HG03460 (cell line): Measurements from ENCODE around the gene FXYD1.

Source experiments
- ATAC-seq: cut with Tn5 transposase; IDR thresholded peaks from one replicate; pipeline ENCODE4 v1.9.1; 2021; ENCODE audit not compliant: unreplicated experiment

The FXYD1 gene

DNA sequence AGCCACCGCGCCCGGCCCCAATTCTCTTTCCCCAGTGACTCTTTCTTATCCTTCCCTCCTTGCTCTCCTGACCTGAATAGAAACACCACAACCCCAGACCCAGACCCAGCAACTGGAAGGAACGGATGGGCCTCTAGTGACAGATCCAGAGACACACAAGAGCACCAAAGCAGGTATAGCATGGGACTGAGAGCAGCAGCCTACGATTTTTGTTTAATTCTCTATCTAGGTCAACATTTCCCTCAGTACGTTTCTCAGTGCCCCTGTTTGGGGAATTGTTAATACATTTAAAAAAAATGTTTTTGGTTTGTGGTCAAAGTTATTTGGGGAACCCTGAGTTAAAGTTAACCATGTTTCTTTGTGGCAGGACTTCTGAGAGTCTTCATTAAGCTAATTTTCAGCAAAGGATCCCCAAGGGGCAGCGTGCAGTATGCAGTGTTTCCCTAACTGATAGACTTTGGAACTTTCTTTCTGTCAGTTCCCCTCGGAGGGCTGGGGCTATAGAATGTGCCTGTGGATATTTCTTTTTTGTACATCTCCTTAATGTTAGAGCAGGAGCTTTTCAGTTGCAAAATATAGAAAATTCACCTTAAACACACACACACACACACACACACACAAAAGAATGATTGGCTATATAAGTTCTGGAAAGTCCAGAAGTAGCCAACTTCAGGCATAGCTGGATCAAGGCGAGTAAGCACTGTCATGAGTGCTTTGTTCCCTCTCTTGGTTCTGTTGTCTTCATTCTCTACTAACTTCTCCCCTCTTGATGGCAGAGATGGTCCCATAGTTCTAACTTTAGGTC, 22.2 kb downstream of the FXYD1 start:
- ATAC-seq: no peak

DNA sequence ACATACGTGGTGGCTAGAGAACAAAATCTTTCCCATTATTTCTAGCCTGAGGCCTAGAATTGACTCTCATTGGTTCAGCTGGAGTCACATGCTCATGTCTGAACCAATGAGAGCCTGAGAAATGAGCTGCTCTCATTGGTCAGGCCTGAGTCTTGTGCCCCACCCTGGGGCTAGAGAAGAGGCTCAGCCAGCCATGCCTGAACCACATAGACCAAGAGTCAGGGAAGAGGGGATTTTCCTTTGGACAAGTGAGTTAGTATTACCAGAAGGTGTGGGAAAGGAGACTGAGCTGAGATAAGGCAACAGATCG, 22.8 kb downstream of the FXYD1 start:
- ATAC-seq: no peak

DNA sequence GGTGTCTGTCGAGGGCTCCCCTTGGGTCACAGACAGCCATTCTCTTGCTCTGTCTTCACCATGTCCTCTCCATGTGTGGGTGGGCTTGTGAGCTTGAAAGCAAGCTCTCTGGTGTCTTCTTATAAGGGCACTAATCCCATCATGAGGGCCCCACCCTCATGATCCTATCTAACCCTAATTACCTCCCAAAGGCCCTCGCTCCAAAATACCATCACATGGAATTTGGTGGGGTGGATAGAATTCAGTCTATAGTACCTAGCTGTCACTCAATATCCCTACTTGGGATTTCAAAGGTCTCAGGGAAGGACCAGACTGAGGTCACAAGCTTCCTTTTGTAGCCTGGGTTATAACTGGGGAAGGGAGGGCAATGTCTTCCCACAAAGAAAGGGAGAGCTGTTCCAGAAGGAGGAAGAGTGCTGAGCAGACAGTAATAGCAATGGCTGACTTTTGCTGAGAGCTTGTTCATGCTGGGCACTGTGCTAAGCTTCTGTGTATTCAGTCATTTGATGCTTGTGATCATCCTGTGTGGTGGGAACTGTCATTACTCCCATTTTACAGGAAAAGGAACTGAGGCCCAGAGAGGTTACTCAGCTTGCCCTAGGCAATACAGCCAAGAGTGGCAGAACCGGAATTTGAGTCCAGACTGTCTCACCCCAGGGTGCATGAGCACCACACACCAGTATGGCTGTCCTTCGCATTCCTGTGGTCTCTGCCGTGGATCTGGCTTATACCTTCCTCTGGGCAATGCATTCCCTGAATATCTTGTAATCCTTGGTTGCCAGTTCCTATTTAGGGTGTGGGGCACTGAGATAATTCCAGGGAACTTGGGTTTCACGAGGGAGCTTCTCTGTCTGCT, 24.1 kb downstream of the FXYD1 start:
- no peak for ATAC-seq

DNA sequence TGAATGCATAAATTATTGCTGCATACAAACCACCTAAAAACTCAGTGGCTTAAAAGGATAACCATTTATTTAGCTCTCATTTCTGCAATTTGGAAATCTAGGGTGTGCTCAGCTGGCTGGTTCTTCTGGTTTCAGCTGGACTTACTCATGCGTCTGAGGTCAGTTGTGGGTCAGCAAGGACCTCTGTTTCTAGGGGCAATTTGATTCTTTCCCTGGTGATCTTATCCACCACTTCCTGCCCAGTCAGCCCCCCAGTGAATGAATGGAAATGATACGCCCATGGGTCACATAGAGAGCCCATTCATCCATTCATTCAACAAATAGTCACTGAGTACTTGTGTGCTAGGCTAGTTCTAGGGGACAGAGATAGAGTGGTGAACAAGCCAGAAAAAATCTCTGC, 25.8 kb downstream of the FXYD1 start:
- ATAC-seq: no peak

DNA sequence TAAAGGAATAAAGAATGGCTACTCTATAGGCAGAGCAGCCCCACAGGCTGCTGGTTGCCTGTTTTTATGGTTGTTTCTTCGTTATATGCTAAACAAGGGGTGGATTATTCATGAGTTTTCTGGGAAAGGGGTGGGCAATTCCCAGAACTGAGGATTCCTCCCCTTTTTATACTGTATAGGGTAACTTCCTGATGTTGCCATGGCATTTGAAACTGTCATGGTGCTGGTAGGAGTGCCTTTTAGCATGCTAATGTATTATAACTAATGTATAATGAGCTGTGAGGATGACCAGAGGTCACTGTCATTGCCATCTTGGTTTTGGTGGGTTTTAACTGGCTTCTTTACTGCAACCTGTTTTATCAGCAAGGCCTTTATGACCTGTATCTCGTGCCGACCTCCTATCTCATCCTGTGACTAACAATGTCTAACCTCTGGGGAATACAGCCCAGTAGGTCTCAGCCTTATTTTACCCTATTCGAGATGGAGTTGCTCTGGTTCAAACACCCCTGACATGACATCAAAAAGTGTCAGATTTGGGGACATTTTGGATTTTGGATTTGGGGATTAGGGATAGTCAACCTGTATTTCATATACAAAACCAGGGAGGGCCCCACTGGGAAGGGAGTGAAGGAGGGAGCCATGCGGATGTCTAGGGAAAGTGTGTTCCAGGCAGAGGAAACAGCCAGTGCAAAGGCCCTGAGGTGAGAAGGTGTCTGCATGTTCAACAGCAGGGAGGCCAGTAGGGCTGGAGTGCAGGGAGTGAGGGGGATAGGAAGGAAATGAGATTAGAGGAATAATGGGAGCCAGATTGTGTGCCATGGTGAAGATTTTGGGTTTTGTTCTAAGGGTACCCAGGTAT, 26.8 kb downstream of the FXYD1 start:
- no peak for ATAC-seq

DNA sequence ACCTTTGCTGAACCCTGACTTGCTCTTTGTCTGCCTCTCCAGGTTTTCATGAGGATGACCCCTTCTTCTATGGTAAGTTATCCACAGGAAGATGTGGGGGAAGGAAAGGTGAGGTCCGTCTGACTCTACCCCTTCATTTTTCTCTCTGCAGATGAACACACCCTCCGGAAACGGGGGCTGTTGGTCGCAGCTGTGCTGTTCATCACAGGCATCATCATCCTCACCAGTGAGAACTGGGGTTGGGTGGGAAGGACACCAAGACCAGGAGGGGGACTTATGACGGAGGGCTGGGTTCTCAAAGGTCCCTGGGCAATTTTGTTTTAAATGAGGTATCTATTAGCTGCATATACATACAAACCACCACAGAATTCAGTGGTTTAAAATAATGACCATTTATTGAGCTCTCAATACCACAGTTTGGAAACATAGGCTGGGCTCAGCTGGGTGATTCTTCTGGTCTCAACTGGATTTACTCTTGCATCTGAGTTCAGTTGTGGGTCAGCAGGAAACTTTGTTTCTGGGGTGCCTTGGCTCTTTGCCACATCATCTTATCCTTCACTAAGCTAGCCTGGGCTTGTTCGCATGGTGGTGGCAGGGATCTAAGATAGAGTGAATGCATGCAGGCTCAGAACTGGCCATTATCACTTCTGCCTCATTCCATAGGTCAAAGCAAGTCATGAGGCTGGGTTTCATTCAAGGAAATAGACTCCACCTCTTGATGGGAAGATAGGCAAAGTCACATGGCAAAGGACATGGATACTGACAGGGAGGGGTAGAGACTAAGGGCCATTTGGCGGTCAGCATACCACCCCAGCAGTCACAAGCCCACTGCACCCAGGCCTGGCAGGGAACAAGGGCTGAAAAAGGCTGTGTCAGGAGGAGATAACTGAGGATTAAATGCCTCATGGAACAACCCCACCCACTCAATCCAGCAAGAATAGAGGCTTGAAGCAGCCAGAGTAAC, 27.8 kb downstream of the FXYD1 start:
- no peak for ATAC-seq

DNA sequence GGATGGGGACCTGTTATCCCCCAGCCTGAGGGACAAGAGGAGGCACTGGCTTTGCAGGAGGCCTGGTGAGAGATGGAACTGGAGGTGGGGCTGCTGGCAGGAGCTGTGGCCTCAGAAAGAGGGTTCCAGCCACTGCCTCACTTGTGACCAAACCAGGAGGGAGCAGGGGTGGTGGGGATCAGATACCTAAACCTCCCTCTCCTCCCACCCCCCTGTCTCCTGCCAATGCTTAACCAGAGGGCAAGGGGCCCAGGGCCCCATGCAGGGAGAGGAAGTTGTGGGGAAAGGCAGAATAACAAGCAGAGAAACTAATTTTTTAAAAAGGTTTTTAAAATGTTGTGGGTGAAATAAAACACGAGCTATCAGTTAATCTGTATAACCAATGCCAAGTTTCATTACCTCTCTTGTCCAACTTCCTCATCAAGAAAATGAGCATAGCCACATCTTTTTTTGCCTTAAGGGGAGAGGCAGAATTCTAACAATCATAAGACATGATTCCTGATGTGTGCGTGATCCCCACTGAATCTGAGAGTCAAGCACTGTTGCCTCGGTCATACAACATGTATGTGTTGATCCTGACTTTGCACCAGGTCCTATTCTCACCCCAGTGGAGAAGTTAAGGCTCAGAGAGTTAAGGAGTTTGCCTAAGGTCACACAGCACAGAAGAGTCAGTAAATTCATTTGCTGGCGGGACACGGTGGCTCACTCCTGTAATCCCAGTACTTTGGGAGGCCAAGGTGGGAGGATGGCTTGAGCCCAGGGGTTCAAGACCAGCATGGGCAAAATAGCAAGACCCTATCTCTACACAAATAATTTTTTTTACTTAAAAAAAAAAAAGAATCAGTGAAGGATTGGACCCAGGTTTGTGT, 28.9 kb downstream of the FXYD1 start:
- ATAC-seq: no peak

DNA sequence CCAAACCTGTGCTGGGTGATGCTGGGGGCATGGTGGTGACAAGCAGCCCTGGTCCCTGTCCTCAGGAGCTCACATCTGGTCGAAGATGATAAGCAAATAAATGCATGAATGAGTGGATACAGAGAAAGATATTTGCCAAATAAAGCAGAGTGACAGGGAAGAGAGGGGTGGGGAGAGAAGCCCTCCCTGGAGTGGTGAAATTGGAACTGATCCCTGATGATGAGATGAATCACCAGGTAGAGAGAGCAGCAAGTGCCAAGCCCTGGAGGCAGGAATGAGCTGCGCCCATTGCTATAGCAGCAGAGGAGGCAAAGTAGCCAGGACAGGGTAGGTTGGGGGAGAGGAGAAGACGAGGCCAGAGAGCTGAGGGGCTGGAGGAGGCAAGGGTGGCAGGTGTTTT, 29.6 kb downstream of the FXYD1 start:
- no peak for ATAC-seq

DNA sequence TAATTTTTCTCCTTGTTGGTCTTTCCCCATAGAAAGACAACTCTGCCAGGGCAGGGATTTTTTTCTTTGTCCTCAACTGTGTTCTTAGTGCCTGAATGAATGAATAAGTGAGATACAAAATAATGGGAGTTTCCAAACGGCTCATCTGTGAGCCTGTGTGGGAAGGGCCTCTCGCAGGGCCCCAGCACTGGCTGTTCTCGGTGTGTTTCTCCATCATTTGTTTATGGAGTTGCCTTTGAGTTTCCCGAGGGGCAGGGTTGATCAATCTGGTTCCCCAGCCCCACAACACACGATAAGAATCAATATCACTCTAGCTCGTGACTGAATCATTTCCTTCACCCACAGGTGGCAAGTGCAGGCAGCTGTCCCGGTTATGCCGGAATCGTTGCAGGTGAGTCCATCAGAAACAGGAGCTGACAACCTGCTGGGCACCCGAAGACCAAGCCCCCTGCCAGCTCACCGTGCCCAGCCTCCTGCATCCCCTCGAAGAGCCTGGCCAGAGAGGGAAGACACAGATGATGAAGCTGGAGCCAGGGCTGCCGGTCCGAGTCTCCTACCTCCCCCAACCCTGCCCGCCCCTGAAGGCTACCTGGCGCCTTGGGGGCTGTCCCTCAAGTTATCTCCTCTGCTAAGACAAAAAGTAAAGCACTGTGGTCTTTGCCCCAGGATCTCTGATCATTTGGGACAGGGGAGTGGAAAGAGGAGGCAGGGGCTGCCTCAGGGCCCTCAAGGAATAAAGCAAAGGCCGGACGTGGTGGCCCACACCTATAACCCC, 30.8 kb downstream of the FXYD1 start:
- no peak for ATAC-seq

DNA sequence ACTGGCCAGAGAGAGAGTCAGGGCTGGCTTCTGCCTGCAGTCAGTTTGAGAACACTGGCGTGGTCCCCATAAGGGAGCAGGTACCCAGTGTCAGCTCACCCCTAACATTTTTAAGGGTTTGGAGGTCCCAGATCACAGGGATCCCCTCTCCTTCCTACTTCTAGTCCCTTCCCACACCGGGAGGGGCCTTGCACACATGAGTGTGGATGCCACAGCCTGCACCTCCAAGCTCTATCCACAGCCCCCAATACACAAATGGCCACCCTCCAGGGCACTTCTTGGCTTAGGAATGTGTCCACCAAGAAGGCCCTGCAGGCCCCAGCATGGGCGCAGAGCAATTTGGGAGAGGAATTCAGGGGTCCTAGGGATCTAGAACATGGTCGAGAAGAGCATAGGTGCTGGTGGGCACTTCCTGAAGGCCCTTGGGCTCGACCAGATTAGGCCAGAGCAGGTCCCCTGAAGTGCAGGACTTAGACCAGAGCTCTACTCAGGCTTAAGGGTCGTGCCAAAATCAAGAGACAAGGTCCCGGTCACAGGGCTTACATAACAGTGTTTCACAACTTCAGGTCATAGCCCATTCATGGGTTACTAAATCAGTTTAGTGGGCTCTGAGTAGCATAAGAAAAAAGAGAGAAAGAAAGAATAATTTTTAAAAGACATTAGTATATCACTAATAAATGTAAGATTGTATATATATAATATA, 31.9 kb downstream of the FXYD1 start:
- ATAC-seq: no peak

DNA sequence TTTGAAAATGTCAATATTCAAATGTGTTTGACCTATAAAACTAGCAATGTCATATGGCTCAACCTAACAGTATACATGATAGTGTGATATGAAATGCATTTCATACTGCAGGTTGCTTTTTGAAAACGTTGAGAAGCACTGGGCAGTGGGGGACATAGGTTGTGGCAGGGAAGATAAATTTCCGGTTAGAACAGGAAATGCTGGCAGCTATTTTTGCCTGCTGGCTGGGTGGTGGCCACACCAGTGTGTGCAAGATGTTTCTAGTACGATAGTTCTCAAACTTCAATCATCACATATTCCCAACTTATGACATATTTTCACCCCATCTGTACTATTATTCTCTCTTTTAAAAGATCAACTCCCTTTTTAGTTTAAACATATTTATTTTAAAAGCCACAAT, 33.1 kb downstream of the FXYD1 start:
- ATAC-seq: no peak

DNA sequence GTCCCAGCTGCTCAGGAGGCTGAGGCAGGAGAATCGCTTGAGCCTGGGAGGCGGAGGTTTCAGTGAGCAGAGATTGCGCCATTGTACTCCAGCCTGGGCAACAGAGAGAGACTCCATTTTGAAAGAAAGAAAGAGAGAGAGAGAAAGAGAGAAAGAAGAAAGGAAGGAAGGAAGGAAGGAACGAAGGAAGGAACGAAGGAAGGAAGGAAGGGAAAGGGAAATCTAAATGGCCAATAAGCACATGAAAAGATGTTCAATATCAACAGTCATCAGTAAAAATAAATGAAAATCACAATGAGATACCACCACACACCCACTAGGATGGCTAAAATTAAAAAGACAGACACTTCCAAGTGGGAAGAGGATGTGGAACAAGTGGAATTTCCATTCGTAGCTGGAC, 35.6 kb downstream of the FXYD1 start:
- ATAC-seq: no peak

DNA sequence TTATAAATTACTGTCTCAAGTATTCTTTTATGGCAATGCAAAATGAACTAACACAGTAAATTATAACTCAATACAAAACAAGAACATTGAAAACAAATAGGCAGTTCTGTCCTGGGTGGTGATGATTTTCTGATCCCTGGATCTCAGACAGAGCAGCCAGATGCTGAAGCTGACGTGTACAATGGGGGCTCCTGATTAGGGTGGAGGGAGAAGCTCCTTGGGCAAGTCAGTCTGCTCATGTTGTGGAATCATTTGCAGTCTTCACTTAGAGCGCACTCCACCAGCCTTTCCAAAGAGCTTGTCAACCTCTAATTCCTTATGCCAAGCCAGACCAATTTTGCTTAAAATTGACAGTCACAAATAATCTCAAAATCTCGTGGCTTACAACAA, 37.6 kb downstream of the FXYD1 start:
- no peak for ATAC-seq

DNA sequence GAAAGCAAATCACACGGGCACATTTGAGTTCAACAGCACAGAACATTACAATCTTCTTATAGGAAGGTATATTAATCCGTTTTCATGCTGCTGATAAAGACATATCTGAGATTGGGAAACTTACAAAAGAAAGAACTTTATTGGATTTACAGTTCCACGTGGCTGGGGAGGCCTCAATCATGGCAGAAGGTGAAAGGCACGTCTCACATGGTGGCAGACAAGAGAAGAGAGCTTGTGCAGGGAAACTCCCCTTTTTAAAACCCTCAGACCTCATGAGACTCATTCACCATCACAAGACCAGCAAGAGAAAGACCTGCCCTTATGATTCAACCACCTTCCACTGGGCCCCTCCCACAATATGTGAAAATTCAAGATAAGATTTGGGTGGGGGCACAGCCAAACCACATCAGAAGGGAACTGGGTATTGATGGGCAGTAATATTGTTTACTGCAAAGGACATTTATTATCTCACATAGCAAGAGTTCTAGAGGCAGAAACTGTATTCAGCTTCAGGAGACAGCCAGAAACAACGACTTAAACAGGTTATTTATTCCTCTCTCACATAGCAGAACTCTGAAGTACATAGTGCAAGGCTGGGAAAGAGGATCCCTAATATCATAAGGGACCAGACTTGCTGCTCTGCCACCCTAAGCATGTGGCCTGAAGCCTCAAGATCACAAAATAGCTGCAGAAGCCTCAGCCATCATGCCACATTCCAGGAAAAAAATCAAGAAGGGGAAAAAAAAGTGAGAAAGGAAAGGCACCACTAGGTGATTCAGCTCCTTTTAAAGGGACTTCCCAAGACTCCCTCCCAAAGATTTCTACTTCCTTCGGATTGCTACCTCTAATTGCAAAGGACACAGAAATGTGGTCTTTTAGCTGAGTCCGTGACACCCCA, 39.0 kb downstream of the FXYD1 start:
- ATAC-seq: no peak

DNA sequence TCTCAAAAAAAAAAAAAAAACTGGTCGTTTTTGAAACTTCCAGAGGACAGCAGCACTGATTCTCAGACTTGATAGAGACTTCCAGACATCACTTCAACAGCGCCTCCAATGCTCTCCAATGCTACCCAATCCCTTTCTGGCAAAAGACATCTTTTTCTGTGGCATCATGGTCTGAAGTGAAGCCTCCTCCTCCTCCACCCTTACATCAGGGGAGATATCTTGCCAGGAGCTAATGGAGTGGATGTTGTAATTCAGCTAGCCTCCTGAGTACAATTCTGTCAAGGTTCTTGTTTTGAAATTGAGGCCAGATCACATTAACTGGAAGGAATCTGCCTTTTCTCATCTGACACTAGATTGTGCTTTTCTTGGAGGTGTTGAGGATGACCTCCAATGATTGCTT, 40.1 kb downstream of the FXYD1 start:
- ATAC-seq: no peak

DNA sequence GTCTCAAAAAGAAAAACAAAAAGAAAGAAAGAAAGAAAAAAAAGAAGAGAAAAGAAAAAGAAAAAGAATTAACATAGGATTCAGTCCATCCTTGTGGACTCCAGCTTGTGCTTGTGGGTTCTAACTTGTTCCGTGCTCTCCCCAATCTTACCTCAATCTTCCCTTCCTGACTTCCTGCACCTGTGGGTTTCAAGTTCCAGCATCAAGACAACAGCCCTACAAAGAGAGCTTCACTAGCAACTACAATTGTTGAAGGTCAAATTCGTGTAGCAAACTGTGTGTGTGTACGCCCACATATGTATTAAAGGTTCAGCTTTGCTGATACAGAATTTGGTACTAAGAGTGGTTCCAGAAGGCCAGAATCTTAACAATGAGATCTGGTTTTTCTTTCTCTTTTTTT, 41.2 kb downstream of the FXYD1 start:
- no peak for ATAC-seq

DNA sequence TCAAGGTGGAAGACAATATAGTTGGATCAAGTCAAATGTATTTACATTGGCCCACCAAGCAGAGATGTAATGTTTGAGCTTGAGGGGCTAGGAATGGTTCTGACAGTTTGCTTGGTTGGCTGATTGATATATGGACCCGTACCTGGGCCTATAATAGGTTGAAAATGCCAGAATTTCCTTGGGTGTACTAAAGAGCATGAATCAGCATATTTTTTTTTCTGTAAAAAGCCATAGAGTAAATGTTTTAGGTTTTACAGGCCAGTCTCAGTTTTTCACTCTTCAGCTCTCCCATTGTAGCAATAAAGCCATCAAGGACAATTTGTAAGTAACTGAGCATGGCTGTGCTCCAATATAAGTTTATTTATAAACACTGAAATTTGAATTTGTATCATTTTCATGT, 42.8 kb downstream of the FXYD1 start:
- no peak for ATAC-seq
